Kidney epithelial cell (primary cell): ENCODE measurements around the gene FILIP1L. TPM values are rescaled to one million over a fixed set of nuclear protein-coding genes. Genes with fewer than 3 reads are reported as not detected.

Source experiments
- DNase-seq: peaks from one replicate; pipeline ENCODE4 v3.0.0-alpha.2; 2010; ENCODE audit warnings: low read depth
- H3K27me3 ChIP-seq: 2 replicates; pipeline ENCODE4 v1.6.0; 2011; ENCODE audit warnings: low read length; ENCODE audit not compliant: control insufficient read depth, insufficient read depth
- H3K36me3 ChIP-seq: 2 replicates; pipeline ENCODE4 v1.5.1; 2011; ENCODE audit warnings: low read length; ENCODE audit not compliant: control insufficient read depth, insufficient read depth
- H3K4me3 ChIP-seq: 2 replicates; pipeline ENCODE4 v1.5.1; 2011; ENCODE audit warnings: low read depth, mild to moderate bottlenecking, control low read depth, low read length
- total RNA-seq: library from RNA; depleted of rRNA; stranded (reverse); fragments of >200 nt; gene quantifications from 2 replicates; pipeline ENCODE4 v1.2.3, GENCODE V29; 2015
- TF ChIP-seq, protein P1 (sequence below): IDR thresholded peaks from 2 replicates; pipeline ENCODE4 v1.5.1; 2011; ENCODE audit warnings: mild to moderate bottlenecking, moderate library complexity, low read length, control low read depth, inconsistent platforms; ENCODE audit not compliant: insufficient read depth, poor library complexity, severe bottlenecking

The FILIP1L gene
- total RNA-seq, 1 donor from 2014 or later, result 15.6 TPM

- no peaks in the 10 kb centered on the region for H3K27me3 ChIP-seq
- TF ChIP-seq, protein P1, sequence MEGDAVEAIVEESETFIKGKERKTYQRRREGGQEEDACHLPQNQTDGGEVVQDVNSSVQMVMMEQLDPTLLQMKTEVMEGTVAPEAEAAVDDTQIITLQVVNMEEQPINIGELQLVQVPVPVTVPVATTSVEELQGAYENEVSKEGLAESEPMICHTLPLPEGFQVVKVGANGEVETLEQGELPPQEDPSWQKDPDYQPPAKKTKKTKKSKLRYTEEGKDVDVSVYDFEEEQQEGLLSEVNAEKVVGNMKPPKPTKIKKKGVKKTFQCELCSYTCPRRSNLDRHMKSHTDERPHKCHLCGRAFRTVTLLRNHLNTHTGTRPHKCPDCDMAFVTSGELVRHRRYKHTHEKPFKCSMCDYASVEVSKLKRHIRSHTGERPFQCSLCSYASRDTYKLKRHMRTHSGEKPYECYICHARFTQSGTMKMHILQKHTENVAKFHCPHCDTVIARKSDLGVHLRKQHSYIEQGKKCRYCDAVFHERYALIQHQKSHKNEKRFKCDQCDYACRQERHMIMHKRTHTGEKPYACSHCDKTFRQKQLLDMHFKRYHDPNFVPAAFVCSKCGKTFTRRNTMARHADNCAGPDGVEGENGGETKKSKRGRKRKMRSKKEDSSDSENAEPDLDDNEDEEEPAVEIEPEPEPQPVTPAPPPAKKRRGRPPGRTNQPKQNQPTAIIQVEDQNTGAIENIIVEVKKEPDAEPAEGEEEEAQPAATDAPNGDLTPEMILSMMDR, result no peak
- no peak overlapping the region for H3K4me3 ChIP-seq
- DNase-seq, result no peak
- no peaks in the 10 kb centered on the region for H3K36me3 ChIP-seq
These were observed 41.3 kb upstream of the FILIP1L start for GRCh38 chr3:100155590-100155989.

DNA sequence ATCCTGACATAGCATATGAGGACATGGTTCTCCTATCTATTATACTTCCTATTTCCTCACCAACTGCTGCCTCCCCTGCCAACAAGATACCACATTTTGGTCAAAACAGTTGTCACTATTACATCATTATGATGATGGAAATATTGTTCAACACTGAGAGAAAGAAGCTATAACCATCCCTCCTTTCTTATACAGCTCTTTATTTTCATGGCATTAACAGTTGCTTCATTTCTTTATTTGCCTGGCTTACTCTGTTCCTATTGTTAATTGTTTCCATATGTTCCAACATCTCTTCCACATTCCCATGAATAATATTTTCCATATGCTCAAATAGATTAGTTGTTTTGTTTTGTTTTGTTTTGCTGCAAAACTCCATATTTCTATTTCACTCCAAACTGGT lies 40.8 kb upstream of the FILIP1L start:
- H3K27me3 ChIP-seq, result no peaks in the 10 kb centered on the region
- DNase-seq, result no peak
- TF ChIP-seq, protein P1, result no peak
- H3K36me3 ChIP-seq, result no peaks in the 10 kb centered on the region
- H3K4me3 ChIP-seq, result no peak overlapping the region

DNA sequence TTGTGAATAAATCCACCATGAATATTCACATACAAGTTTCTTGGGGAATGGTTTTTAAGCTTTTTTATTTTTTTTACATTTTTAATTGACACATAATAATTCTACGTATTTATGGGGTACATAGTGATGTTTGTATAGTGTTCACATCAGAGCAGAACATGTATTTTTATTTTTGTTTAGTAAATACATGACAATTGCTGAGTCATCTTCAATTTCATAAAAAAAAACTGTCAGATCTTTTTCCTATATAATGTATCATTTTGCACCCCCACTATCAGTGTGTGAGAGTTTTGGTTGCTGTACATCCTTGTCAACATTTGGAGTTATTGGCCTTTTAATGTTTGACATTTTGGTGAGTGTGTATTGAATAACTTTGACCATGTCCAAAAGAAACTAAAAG lies 39.9 kb upstream of the FILIP1L start:
- H3K27me3 ChIP-seq, result no peaks in the 10 kb centered on the region
- DNase-seq, result no peak
- TF ChIP-seq, protein P1, result no peak
- no peak overlapping the region for H3K4me3 ChIP-seq
- no peaks in the 10 kb centered on the region for H3K36me3 ChIP-seq

- TF ChIP-seq, protein P1, result no peak
- no peak for DNase-seq
- Histone ChIP-seq H3K4me3 (no peak overlapping the region), H3K27me3 (no peaks in the 10 kb centered on the region), H3K36me3 (no peaks in the 10 kb centered on the region)
These were observed 36.9 kb upstream of the FILIP1L start for GRCh38 chr3:100151024-100151707.

- Histone ChIP-seq H3K4me3 (no peak overlapping the region), H3K36me3 (no peaks in the 10 kb centered on the region), H3K27me3 (no peaks in the 10 kb centered on the region)
- DNase-seq, result no peak
- TF ChIP-seq, protein P1, result no peak
These were observed 36.2 kb upstream of the FILIP1L start for GRCh38 chr3:100150473-100150872.
